Body of pancreas (tissue), 4 donors: Measurements from ENCODE around the gene TCEAL4.

Experiments used
- POLR2A ChIP-seq, 3 donors: fragments of 450-650 bp; IDR thresholded peaks; one replicate each; pipeline ENCODE4 v1.6.1; 2016; ENCODE audit warnings: antibody characterized with exemption in 3 of 3, mild to moderate bottlenecking in 2 of 3
- TF ChIP-seq, protein P1 (sequence below), 7 experiments: fragments of 450-650 bp in 4 of 7; fragments of 200-600 bp in 3 of 7; sonication (generic) in 3 of 7; IDR thresholded peaks; one replicate each; pipeline ENCODE4 v1.5.1; 2016 to 2019; ENCODE audit warnings: antibody characterized with exemption in 7 of 7

DNA sequence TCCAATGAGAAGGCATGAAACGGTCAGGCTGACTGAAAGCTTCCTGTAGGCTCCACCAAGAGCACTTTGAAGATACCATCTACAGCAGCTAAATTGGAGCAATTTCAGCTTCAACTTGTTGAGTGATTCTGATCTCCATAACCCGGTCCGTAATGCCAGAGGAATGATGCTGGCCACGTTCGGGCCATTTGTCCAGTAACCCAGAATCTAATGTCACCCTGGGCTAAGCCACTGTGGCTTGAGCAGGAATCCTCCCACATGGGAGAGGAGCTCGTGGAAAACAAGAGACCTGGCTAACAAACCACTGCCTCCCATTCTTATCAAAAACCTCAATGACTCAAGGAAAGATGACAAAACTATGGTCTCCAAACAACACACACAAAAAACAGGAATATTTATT, 14.2 kb upstream of the TCEAL4 start:
- TF ChIP-seq, protein P1, sequence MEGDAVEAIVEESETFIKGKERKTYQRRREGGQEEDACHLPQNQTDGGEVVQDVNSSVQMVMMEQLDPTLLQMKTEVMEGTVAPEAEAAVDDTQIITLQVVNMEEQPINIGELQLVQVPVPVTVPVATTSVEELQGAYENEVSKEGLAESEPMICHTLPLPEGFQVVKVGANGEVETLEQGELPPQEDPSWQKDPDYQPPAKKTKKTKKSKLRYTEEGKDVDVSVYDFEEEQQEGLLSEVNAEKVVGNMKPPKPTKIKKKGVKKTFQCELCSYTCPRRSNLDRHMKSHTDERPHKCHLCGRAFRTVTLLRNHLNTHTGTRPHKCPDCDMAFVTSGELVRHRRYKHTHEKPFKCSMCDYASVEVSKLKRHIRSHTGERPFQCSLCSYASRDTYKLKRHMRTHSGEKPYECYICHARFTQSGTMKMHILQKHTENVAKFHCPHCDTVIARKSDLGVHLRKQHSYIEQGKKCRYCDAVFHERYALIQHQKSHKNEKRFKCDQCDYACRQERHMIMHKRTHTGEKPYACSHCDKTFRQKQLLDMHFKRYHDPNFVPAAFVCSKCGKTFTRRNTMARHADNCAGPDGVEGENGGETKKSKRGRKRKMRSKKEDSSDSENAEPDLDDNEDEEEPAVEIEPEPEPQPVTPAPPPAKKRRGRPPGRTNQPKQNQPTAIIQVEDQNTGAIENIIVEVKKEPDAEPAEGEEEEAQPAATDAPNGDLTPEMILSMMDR (IDR thresholded peaks at IDR 0.05), result no peak
- no peak for TF ChIP-seq POLR2A (IDR thresholded peaks at IDR 0.05)
